GM12878 (cell line): ENCODE data around the gene TBRG1. TPM values are rescaled to one million over a fixed set of nuclear protein-coding genes. Genes with fewer than 3 reads are reported as not detected.

Experiments
- ATF7 ChIP-seq: fragments of 450-650 bp; IDR thresholded peaks from 2 replicates; pipeline ENCODE4 v1.6.1; 2016; ENCODE audit warnings: low read depth, mild to moderate bottlenecking
- CEBPZ ChIP-seq: fragments of 150-350 bp; IDR thresholded peaks from 2 replicates; pipeline ENCODE4 v1.6.1; 2016; ENCODE audit warnings: low read depth, low read length
- EP300 ChIP-seq, 2 experiments: fragments of 150-350 bp in 1 of 2; IDR thresholded peaks; 2 replicates each; pipeline ENCODE4 v1.6.1; 2011 to 2012; ENCODE audit warnings: low read depth in 2 of 2, low read length in 2 of 2, borderline replicate concordance in 1 of 2, improper control_type of control experiment in 1 of 2, inconsistent platforms in 1 of 2; ENCODE audit not compliant: control insufficient read depth in 1 of 2
- ETV6 ChIP-seq, 2 experiments: fragments of 450-650 bp in 1 of 2; IDR thresholded peaks in 1 of 2; conservative IDR thresholded peaks in 1 of 2; 2 replicates each; pipeline ENCODE4 v1.6.1; 2014; ENCODE audit warnings: antibody characterized with exemption in 1 of 2, borderline replicate concordance in 1 of 2, low read depth in 1 of 2, mild to moderate bottlenecking in 1 of 2, moderate library complexity in 1 of 2
- JUND ChIP-seq: IDR thresholded peaks from 2 replicates; pipeline ENCODE4 v1.6.1; 2012; ENCODE audit warnings: low read depth, mild to moderate bottlenecking, low read length, improper control_type of control experiment, moderate library complexity
- KAT2A ChIP-seq: conservative IDR thresholded peaks from 2 replicates; pipeline ENCODE4 v1.6.1; 2011; ENCODE audit warnings: low read depth, low read length; ENCODE audit not compliant: control insufficient read depth
- KDM1A ChIP-seq: fragments of 200-600 bp; sonication (generic); IDR thresholded peaks from 2 replicates; pipeline ENCODE4 v1.6.1; 2016; ENCODE audit warnings: borderline replicate concordance
- KLF5 ChIP-seq: fragments of 450-650 bp; IDR thresholded peaks from 2 replicates; pipeline ENCODE4 v1.6.1; 2014; ENCODE audit warnings: mild to moderate bottlenecking; ENCODE audit not compliant: partially characterized antibody
- NFIC ChIP-seq: IDR thresholded peaks from 2 replicates; pipeline ENCODE4 v1.6.1; 2012; ENCODE audit warnings: low read depth, mild to moderate bottlenecking, inconsistent platforms, low read length, moderate library complexity
- NFYB ChIP-seq: IDR thresholded peaks from 2 replicates; pipeline ENCODE4 v1.6.1; 2011; ENCODE audit warnings: low read depth, mild to moderate bottlenecking, low read length, improper control_type of control experiment, moderate library complexity; ENCODE audit not compliant: insufficient read depth
- NKRF ChIP-seq: fragments of 450-650 bp; conservative IDR thresholded peaks from 2 replicates; pipeline ENCODE4 v1.6.1; 2017; ENCODE audit warnings: mild to moderate bottlenecking, moderate library complexity
- NR2C1 ChIP-seq: fragments of 450-650 bp; IDR thresholded peaks from 2 replicates; pipeline ENCODE4 v1.6.1; 2017; ENCODE audit warnings: antibody characterized with exemption, mild to moderate bottlenecking, moderate library complexity
- RUNX3 ChIP-seq: IDR thresholded peaks from 2 replicates; pipeline ENCODE4 v1.6.1; 2012; ENCODE audit warnings: low read length, inconsistent platforms
- STAT1 ChIP-seq: fragments of 450-650 bp; conservative IDR thresholded peaks from 2 replicates; pipeline ENCODE4 v1.6.1; 2014; ENCODE audit warnings: antibody characterized with exemption, mild to moderate bottlenecking
- TCF12 ChIP-seq: IDR thresholded peaks from 2 replicates; pipeline ENCODE4 v1.6.1; 2011; ENCODE audit warnings: low read depth, mild to moderate bottlenecking, low read length
- YY1 ChIP-seq: IDR thresholded peaks from 2 replicates; pipeline ENCODE4 v1.6.1; 2011; ENCODE audit warnings: low read depth, mild to moderate bottlenecking, low read length
- ZZZ3 ChIP-seq: IDR thresholded peaks from 2 replicates; pipeline ENCODE4 v1.6.1; 2011; ENCODE audit warnings: low read depth; ENCODE audit not compliant: control insufficient read depth, insufficient read length
- polyA plus RNA-seq, 11 experiments: library from polyadenylated mRNA; depleted of rRNA in 4 of 11; unstranded in 6 of 11; stranded (reverse) in 5 of 11; fragments of >200 nt; fragmentation: Nextera tagmentation in 4 of 11; fragmentation: Illumina TruSeq in 1 of 11; extraction: Ambion mirVana in 4 of 11; extraction: Trizol in 1 of 11; gene quantifications; 1 replicate in 1 of 11; 2 replicates in 10 of 11; pipeline versions ENCODE4 v1.2.1 to v1.2.3, GENCODE V29; 2011 to 2016; ENCODE audit warnings: inconsistent platforms in 2 of 11, missing spikeins in 2 of 11, low read depth in 1 of 11
- total RNA-seq, 4 experiments: library from RNA; depleted of rRNA in 3 of 4; stranded (reverse); fragments of >200 nt in 3 of 4; fragmentation: Illumina TruSeq in 1 of 4; extraction: Trizol in 1 of 4; gene quantifications; 2 replicates each; pipeline versions ENCODE4 v1.2.1 to v1.2.3, GENCODE V29; 2013 to 2021
- TF ChIP-seq, protein P1 (sequence below), 3 experiments: IDR thresholded peaks in 2 of 3; conservative IDR thresholded peaks in 1 of 3; 2 replicates each; pipeline ENCODE4 v1.5.1; 2011; ENCODE audit warnings: low read depth in 3 of 3, low read length in 3 of 3, mild to moderate bottlenecking in 3 of 3, control low read depth in 2 of 3, moderate library complexity in 2 of 3, inconsistent platforms in 1 of 3, mixed read lengths in 1 of 3; ENCODE audit not compliant: control insufficient read depth in 2 of 3, insufficient read depth in 1 of 3; ENCODE audit errors: extremely low read depth in 1 of 3
- TF ChIP-seq, protein P2 (sequence below): IDR thresholded peaks from 2 replicates; pipeline ENCODE4 v1.6.1; 2012; ENCODE audit warnings: low read depth, low read length, improper control_type of control experiment
- TF ChIP-seq, protein P3 (sequence below): fragments of 450-650 bp; IDR thresholded peaks from 2 replicates; pipeline ENCODE4 v1.6.1; 2016; ENCODE audit warnings: mild to moderate bottlenecking

Gene TBRG1
- total and polyA plus RNA-seq, 10 of the 15 experiments (the other 5 are each of a cell fraction or from before 2014, with no cell fraction given) = 12.3 to 46.6 (median 26.2) TPM

DNA sequence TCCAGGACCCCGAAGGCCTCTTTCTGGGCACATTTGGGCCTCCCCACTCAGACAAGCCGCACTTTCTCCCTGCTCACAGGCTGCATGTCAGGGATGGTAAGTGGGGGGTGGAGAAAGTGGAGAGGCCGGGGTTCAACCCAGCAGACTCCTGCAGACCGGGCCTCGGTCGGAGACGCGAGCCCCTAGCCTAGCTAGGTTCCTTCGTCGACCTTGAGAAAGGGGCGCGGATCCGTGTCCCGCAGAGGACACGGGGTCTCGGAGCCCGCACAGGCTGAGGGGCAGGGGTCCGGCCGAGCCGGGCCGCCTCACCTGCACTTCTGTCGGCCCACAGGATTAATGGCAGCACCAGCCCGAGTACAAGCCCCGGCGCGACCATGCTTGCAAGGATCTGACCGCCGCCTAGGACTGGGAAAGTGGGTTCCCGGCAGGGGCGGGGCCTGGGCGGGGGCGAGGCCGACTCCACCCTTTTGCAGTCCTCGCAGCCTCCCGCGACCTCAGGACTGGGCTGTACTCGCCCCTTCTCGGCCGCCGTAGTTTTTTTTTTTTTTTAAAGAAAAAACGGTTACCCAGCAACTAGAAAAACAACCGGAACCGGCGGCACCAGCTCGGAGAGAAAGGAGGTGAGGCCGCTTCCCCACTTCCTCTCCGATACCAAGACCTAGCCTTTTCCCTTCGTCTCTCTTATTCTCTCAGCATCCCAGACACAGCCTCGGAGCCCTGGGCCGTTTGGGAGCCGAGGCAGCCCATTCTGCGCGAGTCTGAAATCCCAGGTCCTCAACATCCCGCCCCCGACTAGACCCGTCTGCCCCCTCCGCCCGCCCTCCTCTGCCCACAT, 50.9 kb downstream of the TBRG1 start, which contains the start of the genes SIAE and SPA17 (continued):
- TF ChIP-seq, protein P1, sequence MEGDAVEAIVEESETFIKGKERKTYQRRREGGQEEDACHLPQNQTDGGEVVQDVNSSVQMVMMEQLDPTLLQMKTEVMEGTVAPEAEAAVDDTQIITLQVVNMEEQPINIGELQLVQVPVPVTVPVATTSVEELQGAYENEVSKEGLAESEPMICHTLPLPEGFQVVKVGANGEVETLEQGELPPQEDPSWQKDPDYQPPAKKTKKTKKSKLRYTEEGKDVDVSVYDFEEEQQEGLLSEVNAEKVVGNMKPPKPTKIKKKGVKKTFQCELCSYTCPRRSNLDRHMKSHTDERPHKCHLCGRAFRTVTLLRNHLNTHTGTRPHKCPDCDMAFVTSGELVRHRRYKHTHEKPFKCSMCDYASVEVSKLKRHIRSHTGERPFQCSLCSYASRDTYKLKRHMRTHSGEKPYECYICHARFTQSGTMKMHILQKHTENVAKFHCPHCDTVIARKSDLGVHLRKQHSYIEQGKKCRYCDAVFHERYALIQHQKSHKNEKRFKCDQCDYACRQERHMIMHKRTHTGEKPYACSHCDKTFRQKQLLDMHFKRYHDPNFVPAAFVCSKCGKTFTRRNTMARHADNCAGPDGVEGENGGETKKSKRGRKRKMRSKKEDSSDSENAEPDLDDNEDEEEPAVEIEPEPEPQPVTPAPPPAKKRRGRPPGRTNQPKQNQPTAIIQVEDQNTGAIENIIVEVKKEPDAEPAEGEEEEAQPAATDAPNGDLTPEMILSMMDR (IDR thresholded peaks at IDR 0.05 in 2 of 3, conservative IDR thresholded peaks at IDR 0.05 in 1 of 3; ENCODE audit: control insufficient read depth in 2 of 3, extremely low read depth in 1 of 3, insufficient read depth in 1 of 3, low read depth in 3 of 3, low read length in 3 of 3) = no peak
- TF ChIP-seq KDM1A (no peak), YY1 (no peak), NKRF (peak; percentile 76; the same call in 1 of the 2 replicates), EP300 (IDR thresholded peaks at IDR 0.05; ENCODE audit: borderline replicate concordance in 1 of 2, control insufficient read depth in 1 of 2, low read depth in 2 of 2, low read length in 2 of 2) (peak in 1 of 2 experiments; percentile 67; a peak in 1 of 4 replicates), JUND (no peak), RUNX3 (peak; percentile 44), KLF5 (no peak), NFYB (no peak), ATF7 (peak; percentile 62; the same call in 1 of the 2 replicates), TCF12 (no peak), ZZZ3 (no peak), STAT1 (no peak), NR2C1 (0 out of 2 replicates have a peak, but pooled peaks have one; percentile 5), NFIC (no peak), ETV6 (conservative IDR thresholded peaks at IDR 0.05 in 1 of 2, IDR thresholded peaks at IDR 0.05 in 1 of 2; ENCODE audit: borderline replicate concordance in 1 of 2, low read depth in 1 of 2) (no peak), CEBPZ (no peak), KAT2A (no peak)
- TF ChIP-seq, protein P2, sequence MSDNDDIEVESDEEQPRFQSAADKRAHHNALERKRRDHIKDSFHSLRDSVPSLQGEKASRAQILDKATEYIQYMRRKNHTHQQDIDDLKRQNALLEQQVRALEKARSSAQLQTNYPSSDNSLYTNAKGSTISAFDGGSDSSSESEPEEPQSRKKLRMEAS = peak; percentile 12; the same call in 1 of the 2 replicates
- TF ChIP-seq, protein P3, sequence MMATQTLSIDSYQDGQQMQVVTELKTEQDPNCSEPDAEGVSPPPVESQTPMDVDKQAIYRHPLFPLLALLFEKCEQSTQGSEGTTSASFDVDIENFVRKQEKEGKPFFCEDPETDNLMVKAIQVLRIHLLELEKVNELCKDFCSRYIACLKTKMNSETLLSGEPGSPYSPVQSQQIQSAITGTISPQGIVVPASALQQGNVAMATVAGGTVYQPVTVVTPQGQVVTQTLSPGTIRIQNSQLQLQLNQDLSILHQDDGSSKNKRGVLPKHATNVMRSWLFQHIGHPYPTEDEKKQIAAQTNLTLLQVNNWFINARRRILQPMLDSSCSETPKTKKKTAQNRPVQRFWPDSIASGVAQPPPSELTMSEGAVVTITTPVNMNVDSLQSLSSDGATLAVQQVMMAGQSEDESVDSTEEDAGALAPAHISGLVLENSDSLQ = no peak
